Neural progenitor cell (in vitro differentiated cells): ENCODE measurements around the gene TRMT6. TPM values are rescaled to one million over a fixed set of nuclear protein-coding genes. Genes with fewer than 3 reads are reported as not detected.

ENCODE experiments used
- DNase-seq: peaks from one replicate; pipeline ENCODE4 v3.0.0-alpha.2; 2016; ENCODE audit warnings: low spot score
- H2AFZ ChIP-seq: fragments of 200-600 bp; sonication (generic); replicated peaks from 2 replicates; pipeline ENCODE4 v1.6.1; 2016; ENCODE audit warnings: antibody characterized with exemption
- H3F3A ChIP-seq: fragments of 200-600 bp; sonication (generic); 2 replicates; pipeline ENCODE4 v1.6.1; 2016; ENCODE audit warnings: antibody characterized with exemption, low read depth
- H3K27ac ChIP-seq: fragments of 200-600 bp; sonication (generic); 2 replicates; pipeline ENCODE4 v1.5.1; 2016; ENCODE audit warnings: mild to moderate bottlenecking
- H3K27me3 ChIP-seq: fragments of 200-600 bp; sonication (generic); 2 replicates; pipeline ENCODE4 v1.6.1; 2016; ENCODE audit warnings: mild to moderate bottlenecking, moderate library complexity
- H3K36me3 ChIP-seq: fragments of 200-600 bp; sonication (generic); 2 replicates; pipeline ENCODE4 v1.5.1; 2016
- H3K4me1 ChIP-seq: fragments of 200-600 bp; sonication (generic); 2 replicates; pipeline ENCODE4 v1.6.1; 2016; ENCODE audit warnings: mixed run types
- H3K4me2 ChIP-seq: fragments of 200-600 bp; sonication (generic); 2 replicates; pipeline ENCODE4 v1.6.1; 2016
- H3K4me3 ChIP-seq: fragments of 200-600 bp; sonication (generic); 2 replicates; pipeline ENCODE4 v1.5.1; 2016
- H3K79me2 ChIP-seq: fragments of 200-600 bp; sonication (generic); 2 replicates; pipeline ENCODE4 v1.6.1; 2016; ENCODE audit warnings: low read depth
- H3K9ac ChIP-seq: fragments of 200-600 bp; sonication (generic); 2 replicates; pipeline ENCODE4 v1.6.1; 2016
- H3K9me3 ChIP-seq: fragments of 200-600 bp; sonication (generic); 2 replicates; pipeline ENCODE4 v1.5.1; 2016; ENCODE audit warnings: low read depth
- H4K20me1 ChIP-seq: fragments of 200-600 bp; sonication (generic); 2 replicates; pipeline ENCODE4 v1.6.1; 2016; ENCODE audit warnings: low read depth
- H3K27ac Mint-ChIP-seq: 3 replicates; pipeline ENCODE4 v1.8.0; 2021; ENCODE audit warnings: mixed read lengths
- H3K27me3 Mint-ChIP-seq: 2 replicates; pipeline ENCODE4 v1.8.0; 2022; ENCODE audit warnings: low read depth, mild to moderate bottlenecking, inconsistent platforms, moderate library complexity, mixed read lengths; ENCODE audit not compliant: insufficient read depth
- H3K36me3 Mint-ChIP-seq: 3 replicates; pipeline ENCODE4 v1.8.0; 2021; ENCODE audit warnings: mixed read lengths
- H3K4me1 Mint-ChIP-seq: 3 replicates; pipeline ENCODE4 v1.8.0; 2021; ENCODE audit warnings: mixed read lengths
- H3K4me3 Mint-ChIP-seq: 3 replicates; pipeline ENCODE4 v1.8.0; 2021; ENCODE audit warnings: mild to moderate bottlenecking, moderate library complexity, mixed read lengths
- H3K9me3 Mint-ChIP-seq: 3 replicates; pipeline ENCODE4 v1.8.0; 2020; ENCODE audit warnings: mixed read lengths
- EZH2 ChIP-seq: fragments of 200-600 bp; sonication (generic); IDR thresholded peaks from 2 replicates; pipeline ENCODE4 v1.6.1; 2017; ENCODE audit warnings: antibody characterized with exemption, mild to moderate bottlenecking, moderate library complexity
- EZH2phosphoT487 ChIP-seq: fragments of 200-600 bp; sonication (generic); IDR thresholded peaks from 2 replicates; pipeline ENCODE4 v1.6.1; 2017; ENCODE audit warnings: antibody characterized with exemption
- total RNA-seq: library from RNA; depleted of rRNA; stranded (reverse); fragments of >200 nt; gene quantifications from 2 replicates; pipeline ENCODE4 v1.2.3, GENCODE V29; 2015; ENCODE audit warnings: low replicate concordance
- TF ChIP-seq, protein P1 (sequence below): fragments of 200-600 bp; sonication (generic); IDR thresholded peaks from 2 replicates; pipeline ENCODE4 v1.5.1; 2017; ENCODE audit warnings: antibody characterized with exemption, mild to moderate bottlenecking

The TRMT6 gene
- total RNA-seq, 1 donor from 2014 or later = 11.1 TPM

DNA sequence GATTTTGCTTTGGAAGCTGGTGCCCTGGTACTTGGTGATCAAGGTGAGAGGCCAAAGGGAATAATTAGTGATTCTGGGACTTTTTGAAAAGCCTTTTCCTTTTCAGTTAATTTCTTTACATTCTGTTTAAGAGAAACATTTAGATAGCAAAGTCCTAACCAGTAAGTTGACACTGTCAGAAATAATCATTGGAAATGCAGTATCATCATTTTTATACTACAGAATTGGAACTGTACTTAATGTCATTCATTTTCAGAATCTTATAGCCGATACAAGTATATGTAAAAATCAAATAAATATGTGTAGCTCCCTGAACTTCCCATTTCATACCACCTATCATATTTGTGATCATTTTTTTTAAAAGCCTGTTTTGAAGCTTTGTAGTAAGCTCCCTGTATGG lies 27.6 kb upstream of the TRMT6 start:
- Histone ChIP-seq H3K9ac (no peak overlapping the region), H4K20me1 (no peaks in the 10 kb centered on the region), H3K27ac (no peak overlapping the region), H3K36me3 (peaks cover 8% of the 10 kb centered on the region), H3K4me1 (no peaks in the 10 kb centered on the region), H3F3A (no peaks in the 10 kb centered on the region), H3K79me2 (no peaks in the 10 kb centered on the region), H2AFZ (no peak overlapping the region), H3K4me3 (no peak overlapping the region), H3K9me3 (no peaks in the 10 kb centered on the region), H3K4me2 (no peak overlapping the region), H3K27me3 (no peaks in the 10 kb centered on the region)
- peaks cover 18% of the 10 kb centered on the region for H3K36me3 Mint-ChIP-seq
- TF ChIP-seq, protein P1, sequence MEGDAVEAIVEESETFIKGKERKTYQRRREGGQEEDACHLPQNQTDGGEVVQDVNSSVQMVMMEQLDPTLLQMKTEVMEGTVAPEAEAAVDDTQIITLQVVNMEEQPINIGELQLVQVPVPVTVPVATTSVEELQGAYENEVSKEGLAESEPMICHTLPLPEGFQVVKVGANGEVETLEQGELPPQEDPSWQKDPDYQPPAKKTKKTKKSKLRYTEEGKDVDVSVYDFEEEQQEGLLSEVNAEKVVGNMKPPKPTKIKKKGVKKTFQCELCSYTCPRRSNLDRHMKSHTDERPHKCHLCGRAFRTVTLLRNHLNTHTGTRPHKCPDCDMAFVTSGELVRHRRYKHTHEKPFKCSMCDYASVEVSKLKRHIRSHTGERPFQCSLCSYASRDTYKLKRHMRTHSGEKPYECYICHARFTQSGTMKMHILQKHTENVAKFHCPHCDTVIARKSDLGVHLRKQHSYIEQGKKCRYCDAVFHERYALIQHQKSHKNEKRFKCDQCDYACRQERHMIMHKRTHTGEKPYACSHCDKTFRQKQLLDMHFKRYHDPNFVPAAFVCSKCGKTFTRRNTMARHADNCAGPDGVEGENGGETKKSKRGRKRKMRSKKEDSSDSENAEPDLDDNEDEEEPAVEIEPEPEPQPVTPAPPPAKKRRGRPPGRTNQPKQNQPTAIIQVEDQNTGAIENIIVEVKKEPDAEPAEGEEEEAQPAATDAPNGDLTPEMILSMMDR = no peak
- TF ChIP-seq EZH2 (no peak), EZH2phosphoT487 (no peak)
- no peak overlapping the region for H3K4me3 Mint-ChIP-seq
- H3K27ac Mint-ChIP-seq = no peak overlapping the region
- no peaks in the 10 kb centered on the region for H3K9me3 Mint-ChIP-seq
- H3K27me3 Mint-ChIP-seq = no peaks in the 10 kb centered on the region
- H3K4me1 Mint-ChIP-seq = no peaks in the 10 kb centered on the region
- no peak for DNase-seq

DNA sequence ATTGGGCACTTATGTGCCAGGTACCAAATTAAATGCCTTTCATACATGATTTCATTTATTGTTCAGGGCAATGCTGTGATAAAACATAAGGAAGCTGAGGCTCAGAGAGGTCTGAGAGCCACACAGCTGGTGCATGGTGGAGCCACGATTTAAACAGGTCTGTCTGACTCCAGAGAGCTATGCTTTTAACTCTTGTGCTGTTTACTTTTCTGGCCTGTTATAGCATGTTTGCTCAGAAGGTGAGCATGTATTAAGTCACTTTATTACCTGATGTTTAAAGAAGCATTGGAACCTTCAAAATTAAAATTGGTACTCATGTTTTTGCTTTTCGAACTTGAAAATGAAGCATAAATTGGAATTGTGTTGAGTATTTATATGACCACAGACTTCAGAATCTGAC lies 26.9 kb upstream of the TRMT6 start:
- no peak overlapping the region for H2AFZ ChIP-seq
- H3K4me3 Mint-ChIP-seq = no peak overlapping the region
- TF ChIP-seq EZH2 = no peak
- no peak for TF ChIP-seq EZH2phosphoT487
- TF ChIP-seq, protein P1 = no peak

DNA sequence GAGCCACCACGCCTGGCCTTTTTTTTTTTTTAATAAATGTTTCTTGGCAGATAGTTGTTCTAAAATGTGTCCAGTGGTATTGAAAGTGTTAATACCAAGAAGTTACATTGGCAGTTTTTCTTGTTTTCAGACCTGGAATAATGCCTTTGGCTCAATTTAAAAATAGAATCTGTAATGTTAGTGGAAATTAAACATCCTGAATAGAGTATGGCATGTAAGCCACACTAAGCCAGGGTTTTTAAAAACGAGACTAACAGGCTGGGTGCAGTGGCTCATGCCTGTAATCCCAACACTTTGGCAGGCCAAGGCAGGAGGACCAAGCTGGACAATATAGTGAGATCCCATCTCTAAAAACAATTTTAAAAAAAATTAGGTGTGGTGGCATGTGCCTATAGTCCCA lies 25.4 kb upstream of the TRMT6 start:
- Histone ChIP-seq H3K9ac (no peak overlapping the region), H3K36me3 (peaks cover 5% of the 10 kb centered on the region), H2AFZ (no peak overlapping the region), H3K79me2 (no peaks in the 10 kb centered on the region), H3K9me3 (no peaks in the 10 kb centered on the region), H4K20me1 (peaks cover 19% of the 10 kb centered on the region), H3F3A (no peaks in the 10 kb centered on the region), H3K27ac (no peak overlapping the region), H3K4me3 (no peak overlapping the region), H3K4me1 (no peaks in the 10 kb centered on the region), H3K27me3 (peaks cover 10% of the 10 kb centered on the region), H3K4me2 (no peak overlapping the region)
- H3K27ac Mint-ChIP-seq = no peak overlapping the region
- no peaks in the 10 kb centered on the region for H3K4me1 Mint-ChIP-seq
- H3K4me3 Mint-ChIP-seq = no peak overlapping the region
- H3K9me3 Mint-ChIP-seq = no peaks in the 10 kb centered on the region
- H3K36me3 Mint-ChIP-seq = peaks cover 20% of the 10 kb centered on the region
- H3K27me3 Mint-ChIP-seq = peaks cover 2% of the 10 kb centered on the region
- no peak for DNase-seq
- TF ChIP-seq EZH2 = no peak
- no peak for TF ChIP-seq EZH2phosphoT487
- TF ChIP-seq, protein P1 = no peak

More for the DNA sequence above, 26.9 kb upstream of the TRMT6 start:
- no peaks in the 10 kb centered on the region for H3K4me1 ChIP-seq
- DNase-seq = no peak
- H3F3A ChIP-seq = no peaks in the 10 kb centered on the region
- H3K27ac Mint-ChIP-seq = no peak overlapping the region
- H3K27me3 ChIP-seq = no peaks in the 10 kb centered on the region
- H4K20me1 ChIP-seq = peaks cover 4% of the 10 kb centered on the region
- H3K9ac ChIP-seq = no peak overlapping the region
- H3K9me3 ChIP-seq = no peaks in the 10 kb centered on the region
- no peak overlapping the region for H3K4me3 ChIP-seq
- H3K27me3 Mint-ChIP-seq = no peaks in the 10 kb centered on the region
- no peaks in the 10 kb centered on the region for H3K4me1 Mint-ChIP-seq
- no peaks in the 10 kb centered on the region for H3K9me3 Mint-ChIP-seq
- H3K36me3 ChIP-seq = peaks cover 8% of the 10 kb centered on the region
- H3K36me3 Mint-ChIP-seq = peaks cover 20% of the 10 kb centered on the region
- H3K4me2 ChIP-seq = no peak overlapping the region
- no peak overlapping the region for H3K27ac ChIP-seq
- H3K79me2 ChIP-seq = no peaks in the 10 kb centered on the region

DNA sequence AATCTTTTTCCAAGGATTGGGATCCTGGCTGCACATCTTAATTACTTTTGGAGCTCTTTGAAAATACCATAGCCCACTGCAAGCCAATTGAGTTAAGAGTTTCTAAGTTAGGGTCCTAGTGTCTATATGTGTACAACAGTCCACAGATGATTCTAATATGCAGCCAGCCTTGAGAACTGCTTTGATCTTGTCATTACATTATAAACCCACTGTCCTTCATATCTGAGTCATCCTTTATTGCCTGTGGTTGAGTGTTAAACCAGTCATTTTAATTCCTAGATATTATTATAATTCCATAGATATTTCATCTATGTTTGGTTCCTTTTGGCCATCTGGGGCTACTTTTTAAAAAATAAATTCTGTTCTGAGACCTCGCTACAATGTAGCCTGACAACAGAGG lies 24.2 kb upstream of the TRMT6 start:
- Histone ChIP-seq H3K4me3 (no peak overlapping the region), H3K9me3 (no peaks in the 10 kb centered on the region), H3K79me2 (peaks cover 5% of the 10 kb centered on the region), H3K27me3 (peaks cover 21% of the 10 kb centered on the region), H3F3A (peaks cover 7% of the 10 kb centered on the region), H4K20me1 (peaks cover 31% of the 10 kb centered on the region), H3K4me1 (peaks cover 7% of the 10 kb centered on the region), H2AFZ (no peak overlapping the region), H3K4me2 (no peak overlapping the region), H3K9ac (no peak overlapping the region), H3K27ac (no peak overlapping the region), H3K36me3 (peaks cover 5% of the 10 kb centered on the region)
- DNase-seq = no peak
- H3K4me1 Mint-ChIP-seq = peaks cover 7% of the 10 kb centered on the region
- peaks cover 19% of the 10 kb centered on the region for H3K36me3 Mint-ChIP-seq
- H3K4me3 Mint-ChIP-seq = no peak overlapping the region
- no peak for TF ChIP-seq EZH2phosphoT487
- TF ChIP-seq EZH2 = no peak
- TF ChIP-seq, protein P1 = no peak
- peaks cover 2% of the 10 kb centered on the region for H3K27me3 Mint-ChIP-seq
- no peaks in the 10 kb centered on the region for H3K9me3 Mint-ChIP-seq
- no peak overlapping the region for H3K27ac Mint-ChIP-seq
